AML-193 (cell line): ENCODE data around the gene RC3H2.
A peak's percentile ranks its signal among the peaks of the same experiment; 100 is the strongest.

Experiments
- DNase-seq, 2 experiments: peaks; one replicate each; lab custom pipeline; 2025; lab: John Stamatoyannopoulos, UW

RC3H2 gene

GRCh38 chr9:122904823-122905710 lies at the start of gene RC3H2:
Gene RC3H2, minus strand, starts transcription at chr9:122905359. Its CDS starts 7,850 bp downstream, at chr9:122897509.
- DNase-seq: peak; percentile 95 to 98

GRCh38 chr9:122954253-122954691 lies 49.1 kb upstream of the RC3H2 start:
- no peak for DNase-seq

GRCh38 chr9:122951056-122951455 lies 45.9 kb upstream of the RC3H2 start:
- DNase-seq: no peak

- DNase-seq: no peak
These were observed 45.1 kb upstream of the RC3H2 start for GRCh38 chr9:122950263-122950662.

- no peak for DNase-seq
These were observed 44.5 kb upstream of the RC3H2 start for GRCh38 chr9:122949696-122950095.

GRCh38 chr9:122948313-122948712 lies 43.2 kb upstream of the RC3H2 start:
- DNase-seq: no peak

- DNase-seq: no peak
These were observed 41.4 kb upstream of the RC3H2 start for GRCh38 chr9:122946461-122947005.

GRCh38 chr9:122944960-122945888 lies 40.1 kb upstream of the RC3H2 start:
- no peak for DNase-seq

GRCh38 chr9:122941582-122942234 lies 36.5 kb upstream of the RC3H2 start:
- peak in 1 of 2 experiments; percentile 5 for DNase-seq

GRCh38 chr9:122940749-122941581 lies 35.8 kb upstream of the RC3H2 start, which contains the start of gene RABGAP1:
Gene RABGAP1, plus strand, starts transcription at chr9:122941020. Its CDS starts 16,040 bp downstream, at chr9:122957060.
- DNase-seq: peak; percentile 92 to 96

GRCh38 chr9:122940454-122940748 lies 35.2 kb upstream of the RC3H2 start:
- no peak for DNase-seq

GRCh38 chr9:122939601-122940000 lies 34.4 kb upstream of the RC3H2 start:
- DNase-seq: no peak

- DNase-seq: no peak
These were observed 31.7 kb upstream of the RC3H2 start for GRCh38 chr9:122936883-122937282.

- DNase-seq: no peak
These were observed 31.3 kb upstream of the RC3H2 start for GRCh38 chr9:122936464-122936863.

GRCh38 chr9:122931226-122932121 lies 26.3 kb upstream of the RC3H2 start, which contains the start of gene ZBTB26:
Gene ZBTB26, minus strand, starts transcription at chr9:122931512. Its CDS starts 11,578 bp downstream, at chr9:122919934.
- DNase-seq: peak; percentile 87 to 88

GRCh38 chr9:122930541-122931225 lies 25.5 kb upstream of the RC3H2 start:
- no peak for DNase-seq

GRCh38 chr9:122929796-122930354 lies 24.7 kb upstream of the RC3H2 start:
- peak in 1 of 2 experiments; percentile 7 for DNase-seq

- DNase-seq: no peak
These were observed 18.8 kb upstream of the RC3H2 start for GRCh38 chr9:122923947-122924346.

GRCh38 chr9:122922713-122923112 lies 17.6 kb upstream of the RC3H2 start:
- no peak for DNase-seq
